Activated effector memory CD4-positive, alpha-beta T cell treated with Interleukin-2 at 50 U/mL for 16 hours (primary cell): ENCODE measurements around the gene CFAP300.

Experiments used
- DNase-seq: peaks from one replicate; pipeline ENCODE4 v3.0.0-alpha.2; 2020

Gene CFAP300

GRCh38 chr11:102073253-102073652 lies 26.0 kb downstream of the CFAP300 start:
- DNase-seq: no peak

GRCh38 chr11:102079625-102080024 lies 32.4 kb downstream of the CFAP300 start:
- no peak for DNase-seq

- no peak for DNase-seq
Observed at GRCh38 chr11:102081313-102081712, 34.1 kb downstream of the CFAP300 start.

GRCh38 chr11:102085864-102086551 lies 38.8 kb downstream of the CFAP300 start:
- no peak for DNase-seq

GRCh38 chr11:102097186-102097585 lies 49.9 kb downstream of the CFAP300 start:
- no peak for DNase-seq

- DNase-seq: no peak
Observed at GRCh38 chr11:102099755-102100154, 52.5 kb downstream of the CFAP300 start.

GRCh38 chr11:102108734-102109440 lies 61.6 kb downstream of the CFAP300 start:
- DNase-seq: no peak

- peak; percentile 53 for DNase-seq
Observed at GRCh38 chr11:102109896-102110760, 62.9 kb downstream of the CFAP300 start, which contains the start of gene YAP1. Gene YAP1 (plus strand): TSS chr11:102110447. CDS start chr11:102110849, 402 bp downstream.

GRCh38 chr11:102110761-102111010 lies 63.4 kb downstream of the CFAP300 start:
- no peak for DNase-seq

GRCh38 chr11:102111011-102111786 lies 64.0 kb downstream of the CFAP300 start:
- no peak for DNase-seq

- DNase-seq: peak; percentile 4
Observed at GRCh38 chr11:102111787-102112508, 64.7 kb downstream of the CFAP300 start.

- DNase-seq: no peak
Observed at GRCh38 chr11:102112509-102112821, 65.2 kb downstream of the CFAP300 start.

GRCh38 chr11:102114032-102114431 lies 66.8 kb downstream of the CFAP300 start:
- no peak for DNase-seq

GRCh38 chr11:102115557-102115956 lies 68.3 kb downstream of the CFAP300 start:
- DNase-seq: no peak

GRCh38 chr11:102116453-102117205 lies 69.4 kb downstream of the CFAP300 start:
- DNase-seq: no peak

- no peak for DNase-seq
Observed at GRCh38 chr11:102117472-102118113, 70.4 kb downstream of the CFAP300 start.

GRCh38 chr11:102118937-102119336 lies 71.7 kb downstream of the CFAP300 start:
- no peak for DNase-seq

GRCh38 chr11:102119997-102120396 lies 72.8 kb downstream of the CFAP300 start:
- DNase-seq: no peak

- no peak for DNase-seq
Observed at GRCh38 chr11:102120437-102120973, 73.3 kb downstream of the CFAP300 start.

GRCh38 chr11:102121329-102121728 lies 74.1 kb downstream of the CFAP300 start:
- no peak for DNase-seq
